ENCODE results near the gene ALPI. TPM values are rescaled to one million over a fixed set of nuclear protein-coding genes. Genes with fewer than 3 reads are reported as not detected.

ALPI gene
- total RNA-seq, 2 experiments from 2014 or later: not detected

DNA sequence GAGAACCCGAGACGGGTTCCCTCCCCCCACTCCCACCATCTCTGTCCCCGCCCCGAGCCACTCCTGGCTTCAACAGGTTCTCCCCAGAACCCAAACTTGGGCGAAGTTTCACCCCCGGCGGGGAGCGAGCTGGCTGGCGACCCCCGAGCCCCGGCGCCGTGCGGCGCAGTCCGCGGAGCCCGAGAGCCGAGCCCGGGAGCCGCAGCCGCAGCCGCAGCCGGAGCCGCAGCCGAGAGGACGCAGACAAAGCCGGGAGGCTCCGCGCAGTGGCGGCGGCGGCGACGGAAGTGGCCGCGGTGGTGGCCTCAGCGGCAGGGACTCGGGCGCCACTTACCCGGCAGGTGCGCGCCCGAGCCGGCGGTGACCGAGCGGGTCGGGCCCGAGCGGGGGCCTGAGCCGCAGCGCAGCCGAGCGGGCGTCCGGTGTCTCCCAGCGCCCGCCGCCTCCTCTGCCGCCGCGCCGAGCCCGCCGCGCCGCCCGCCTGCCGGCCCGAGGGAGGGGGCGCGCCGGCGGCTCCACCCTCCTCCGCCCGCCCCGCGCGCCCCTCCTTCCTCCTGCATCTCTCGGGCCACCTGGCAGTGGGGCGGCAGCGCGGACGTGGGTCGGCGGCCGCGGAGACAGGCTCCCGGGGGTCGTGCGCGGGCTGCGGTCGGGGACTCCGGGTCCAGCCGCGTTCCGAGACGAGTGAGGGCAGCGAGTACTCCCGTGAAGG is 31.6 kb downstream of the ALPI start, which contains the start of gene ECEL1:
ECEL1 (minus strand) TSS at position 450 of the 712 bp plus-strand sequence. CDS start 1,181 bp downstream, outside the sequence.
- intact Hi-C loops (cut with micrococcal nuclease): no loop called here
- DNase-seq: peak; percentile 16
- Mint-ChIP-seq H3K36me3 (ENCODE audit: low read depth) (no peaks in the 10 kb centered on the region), H3K4me1 (ENCODE audit: low read depth) (peaks cover 3% of the 10 kb centered on the region), H3K4me3 (no peak within 1 kb of the TSS), H3K27ac (no peak within 1 kb of the TSS), H3K27me3 (ENCODE audit: low read depth) (peaks cover 34% of the 10 kb centered on the region), H3K9me3 (no peaks in the 10 kb centered on the region)
- CTCF ChIA-PET: no interaction called here

DNA sequence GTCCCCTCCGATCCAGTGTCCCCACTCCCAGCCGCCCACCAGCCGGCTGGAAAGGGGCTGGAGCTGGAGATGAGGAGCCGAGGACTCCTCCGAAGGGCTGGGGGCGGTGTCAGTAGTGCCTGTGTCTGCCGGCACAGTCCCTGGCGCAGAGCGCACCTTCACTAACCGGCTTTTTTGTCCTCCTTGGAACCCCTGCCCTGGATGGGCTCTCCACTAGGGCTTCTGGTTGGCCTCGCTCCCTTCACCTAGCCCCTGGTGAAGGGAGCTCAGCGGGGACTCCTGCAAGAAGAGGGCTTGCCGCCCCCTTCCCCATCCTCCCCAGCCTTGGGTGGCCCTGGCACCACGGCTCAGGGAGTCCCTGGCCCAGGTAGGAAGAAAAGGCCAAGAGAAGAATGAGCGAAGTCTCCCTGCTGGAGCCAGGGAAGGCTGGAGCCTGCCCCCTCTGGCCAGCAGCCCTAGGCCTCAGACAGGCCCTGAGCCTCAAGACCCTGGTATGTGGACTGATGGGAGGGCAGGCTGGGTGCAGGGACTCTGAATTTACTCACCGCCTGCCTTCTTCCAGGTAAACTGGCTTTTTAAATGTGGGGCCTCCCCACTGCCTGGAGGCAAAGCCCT is 32.3 kb downstream of the ALPI start:
- no peak for DNase-seq
- Mint-ChIP-seq H3K4me1 (ENCODE audit: low read depth) (peaks cover 3% of the 10 kb centered on the region), H3K27ac (no peak overlapping the region), H3K4me3 (no peak overlapping the region), H3K9me3 (no peaks in the 10 kb centered on the region), H3K27me3 (ENCODE audit: low read depth) (peaks cover 34% of the 10 kb centered on the region), H3K36me3 (ENCODE audit: low read depth) (no peaks in the 10 kb centered on the region)
- CTCF ChIA-PET: no interaction called here
- intact Hi-C loops (cut with micrococcal nuclease): no loop called here

GRCh38 chr2:232488721-232489300 is 32.9 kb downstream of the ALPI start:
- CTCF ChIA-PET: no interaction called here
- no peaks in the 10 kb centered on the region for H3K36me3 Mint-ChIP-seq (ENCODE audit: low read depth)
- no peak overlapping the region for H3K4me3 Mint-ChIP-seq
- intact Hi-C loops (cut with micrococcal nuclease): no loop called here
- peaks cover 3% of the 10 kb centered on the region for H3K4me1 Mint-ChIP-seq (ENCODE audit: low read depth)
- H3K9me3 Mint-ChIP-seq: no peaks in the 10 kb centered on the region
- DNase-seq: no peak
- no peak overlapping the region for H3K27ac Mint-ChIP-seq
- H3K27me3 Mint-ChIP-seq (ENCODE audit: low read depth): peaks cover 34% of the 10 kb centered on the region

DNA sequence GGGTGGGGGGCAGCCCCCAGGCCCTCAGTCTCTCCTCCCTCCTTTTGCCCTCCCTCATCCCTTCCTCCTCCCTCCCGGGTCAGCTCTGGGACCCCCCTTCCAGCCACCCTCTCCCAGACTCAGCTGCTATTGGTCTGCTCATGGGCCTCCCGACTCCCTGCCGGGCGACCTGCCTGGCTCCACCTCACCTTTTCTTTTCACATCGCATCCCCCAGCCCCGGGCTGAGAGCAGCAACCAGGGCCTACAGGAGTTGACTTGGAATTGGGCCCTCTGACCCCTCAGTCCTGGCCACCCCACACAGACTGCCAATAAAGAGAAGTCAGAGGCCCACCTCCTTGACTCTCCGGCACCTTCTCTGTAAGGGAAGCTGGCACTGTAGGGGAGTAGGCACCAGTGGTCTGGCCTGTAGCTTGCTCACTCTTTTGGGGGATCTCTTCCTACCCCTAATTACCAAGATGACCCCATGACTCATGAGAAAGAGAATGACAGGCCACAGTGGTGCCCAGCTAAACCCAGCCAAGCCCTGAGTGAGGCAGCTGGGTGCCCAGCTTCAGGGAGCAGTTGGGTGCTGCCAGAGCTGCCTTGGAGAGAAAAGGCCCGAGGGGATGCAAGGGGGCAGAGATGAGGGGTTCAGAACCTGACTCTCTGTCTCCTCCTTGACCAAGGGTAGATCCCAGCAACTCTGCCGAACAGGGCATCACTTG is 33.7 kb downstream of the ALPI start:
- no peak for DNase-seq
- Mint-ChIP-seq H3K4me1 (ENCODE audit: low read depth) (peaks cover 3% of the 10 kb centered on the region), H3K27ac (no peak overlapping the region), H3K4me3 (no peak overlapping the region), H3K36me3 (ENCODE audit: low read depth) (no peaks in the 10 kb centered on the region), H3K9me3 (no peaks in the 10 kb centered on the region), H3K27me3 (ENCODE audit: low read depth) (peaks cover 30% of the 10 kb centered on the region)
- intact Hi-C loops (cut with micrococcal nuclease): no loop called here
- CTCF ChIA-PET: no interaction called here

DNA sequence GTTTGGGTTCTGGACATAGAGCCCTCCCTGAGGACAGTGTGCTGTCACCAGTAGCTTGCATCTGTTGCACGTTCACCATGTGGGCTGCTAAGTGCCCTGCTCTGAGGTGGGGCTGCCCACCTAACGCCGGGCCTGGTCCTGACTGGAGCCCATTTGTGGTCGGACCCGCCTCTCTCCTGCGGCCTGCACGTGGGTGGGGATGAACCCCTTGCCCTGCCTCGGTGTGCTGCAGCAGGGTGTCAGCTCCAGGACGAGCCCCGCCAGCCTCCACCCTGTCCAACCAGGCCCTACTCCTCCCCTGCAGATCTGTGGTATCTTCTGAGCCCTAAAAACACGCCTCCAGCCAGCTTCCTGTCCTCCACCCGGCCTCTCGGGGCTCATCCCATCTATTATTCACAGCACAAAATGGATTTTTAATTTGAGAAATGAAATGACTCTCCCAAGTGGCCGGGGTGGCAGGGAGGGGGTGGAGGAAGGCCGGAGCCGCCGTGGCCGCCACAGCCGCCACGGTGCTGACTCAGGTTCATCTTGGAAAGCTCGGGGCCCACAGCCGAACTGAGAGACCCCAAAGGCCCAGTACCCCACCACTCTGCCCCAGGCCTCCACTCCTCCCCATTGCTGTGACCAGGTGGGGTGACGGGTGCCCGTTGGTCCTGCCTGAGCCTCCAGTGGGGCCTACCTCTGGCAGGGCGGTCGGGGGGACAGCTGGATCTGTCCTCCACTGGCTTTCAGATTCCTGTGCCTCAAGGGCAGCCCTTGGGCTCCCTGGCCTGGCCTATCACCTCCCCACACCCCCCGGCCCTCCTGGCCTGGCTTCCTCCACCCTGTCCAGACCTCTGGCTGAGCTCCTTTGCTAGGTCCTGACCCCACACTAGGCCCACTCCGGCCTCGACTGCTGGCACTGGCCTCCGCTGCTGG is 34.5 kb downstream of the ALPI start:
- CTCF ChIA-PET: no interaction called here
- no peak overlapping the region for H3K4me3 Mint-ChIP-seq
- intact Hi-C loops (cut with micrococcal nuclease): no loop called here

GRCh38 chr2:232491139-232491780 is 35.3 kb downstream of the ALPI start:
- intact Hi-C loops (cut with micrococcal nuclease): no loop called here
- CTCF ChIA-PET: no interaction called here
- no peaks in the 10 kb centered on the region for H3K36me3 Mint-ChIP-seq (ENCODE audit: low read depth)
- no peak for DNase-seq
- H3K9me3 Mint-ChIP-seq: no peaks in the 10 kb centered on the region
- H3K27ac Mint-ChIP-seq: no peak overlapping the region
- peaks cover 22% of the 10 kb centered on the region for H3K27me3 Mint-ChIP-seq (ENCODE audit: low read depth)
- no peaks in the 10 kb centered on the region for H3K4me1 Mint-ChIP-seq (ENCODE audit: low read depth)
- H3K4me3 Mint-ChIP-seq: no peak overlapping the region

More for the DNA sequence above, 34.5 kb downstream of the ALPI start:
- peaks cover 22% of the 10 kb centered on the region for H3K27me3 Mint-ChIP-seq (ENCODE audit: low read depth)
- H3K4me1 Mint-ChIP-seq (ENCODE audit: low read depth): peaks cover under 1% of the 10 kb centered on the region
- H3K9me3 Mint-ChIP-seq: no peaks in the 10 kb centered on the region
- H3K27ac Mint-ChIP-seq: no peak overlapping the region
- no peaks in the 10 kb centered on the region for H3K36me3 Mint-ChIP-seq (ENCODE audit: low read depth)
- DNase-seq: no peak

- Mint-ChIP-seq H3K4me1 (ENCODE audit: low read depth) (no peaks in the 10 kb centered on the region), H3K4me3 (no peak overlapping the region), H3K27me3 (ENCODE audit: low read depth) (peaks cover 17% of the 10 kb centered on the region), H3K9me3 (no peaks in the 10 kb centered on the region), H3K36me3 (ENCODE audit: low read depth) (no peaks in the 10 kb centered on the region), H3K27ac (no peak overlapping the region)
- DNase-seq: no peak
- intact Hi-C loops (cut with micrococcal nuclease): no loop called here
- CTCF ChIA-PET: no interaction called here
Observed at GRCh38 chr2:232492236-232492848, 36.4 kb downstream of the ALPI start.

DNA sequence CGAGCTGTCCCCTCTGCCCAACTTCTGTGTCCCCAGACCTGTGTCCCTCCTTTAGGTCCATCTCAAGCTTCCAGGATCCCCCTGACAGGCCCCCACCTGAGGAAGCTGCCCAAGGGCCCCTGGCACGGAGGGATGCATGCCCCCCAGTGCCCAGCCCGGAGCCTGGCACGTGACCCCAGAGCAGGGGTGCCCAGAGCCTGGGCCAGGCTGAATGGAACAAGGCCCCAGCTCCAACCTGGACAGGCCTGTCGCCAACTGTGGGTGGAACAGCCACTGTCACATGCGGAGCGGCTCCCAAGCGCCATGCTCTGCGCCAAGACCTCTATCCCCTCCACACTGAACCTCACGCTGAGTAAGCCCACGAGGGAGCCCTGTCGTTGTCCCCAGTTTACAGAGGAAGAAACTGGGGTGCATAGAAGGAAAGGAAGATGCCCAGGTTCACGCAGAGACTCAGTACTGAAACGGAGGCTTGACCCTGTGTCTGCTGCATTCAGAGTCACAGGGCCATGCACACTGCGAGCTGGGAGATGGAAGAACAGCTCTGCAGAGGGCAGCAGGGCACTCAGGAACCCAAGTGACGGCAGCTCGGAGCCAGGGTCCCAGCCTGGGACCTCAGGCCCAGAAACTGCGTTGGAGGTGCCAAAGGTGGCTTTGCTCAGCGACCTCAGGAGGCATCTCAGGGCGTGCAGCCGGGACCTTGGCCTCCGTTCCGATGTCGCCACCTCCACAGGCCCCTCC is 37.2 kb downstream of the ALPI start:
- H3K9me3 Mint-ChIP-seq: no peaks in the 10 kb centered on the region
- no peak for DNase-seq
- intact Hi-C loops (cut with micrococcal nuclease): no loop called here
- peaks cover 13% of the 10 kb centered on the region for H3K27me3 Mint-ChIP-seq (ENCODE audit: low read depth)
- H3K36me3 Mint-ChIP-seq (ENCODE audit: low read depth): no peaks in the 10 kb centered on the region
- CTCF ChIA-PET: interaction anchor here (1.4 kb wide), 1 partner anchor 640 kb away, joined by 3 read pairs; no protein-coding TSS in a partner anchor
- H3K4me1 Mint-ChIP-seq (ENCODE audit: low read depth): no peaks in the 10 kb centered on the region
- no peak overlapping the region for H3K27ac Mint-ChIP-seq
- no peak overlapping the region for H3K4me3 Mint-ChIP-seq

- Mint-ChIP-seq H3K27me3 (ENCODE audit: low read depth) (peaks cover 10% of the 10 kb centered on the region), H3K36me3 (ENCODE audit: low read depth) (no peaks in the 10 kb centered on the region), H3K27ac (no peak overlapping the region), H3K4me1 (ENCODE audit: low read depth) (no peaks in the 10 kb centered on the region), H3K9me3 (no peaks in the 10 kb centered on the region), H3K4me3 (no peak overlapping the region)
- CTCF ChIA-PET: interaction anchor here (1.4 kb wide), 1 partner anchor 641 kb away, joined by 3 read pairs; no protein-coding TSS in a partner anchor
- DNase-seq: no peak
- intact Hi-C loops (cut with micrococcal nuclease): no loop called here
Observed at GRCh38 chr2:232493701-232494474, 37.9 kb downstream of the ALPI start.

- DNase-seq: no peak
- CTCF ChIA-PET: interaction anchor here (1.4 kb wide), 1 partner anchor 642 kb away, joined by 3 read pairs; no protein-coding TSS in a partner anchor
- Mint-ChIP-seq H3K27me3 (ENCODE audit: low read depth) (peaks cover 11% of the 10 kb centered on the region), H3K27ac (no peak overlapping the region), H3K4me3 (no peak overlapping the region), H3K36me3 (ENCODE audit: low read depth) (no peaks in the 10 kb centered on the region), H3K9me3 (no peaks in the 10 kb centered on the region), H3K4me1 (ENCODE audit: low read depth) (no peaks in the 10 kb centered on the region)
- intact Hi-C loops (cut with micrococcal nuclease): no loop called here
Observed at GRCh38 chr2:232494542-232494941, 38.6 kb downstream of the ALPI start.
